Activated T-cell treated with anti-CD3 and anti-CD28 coated beads for 24 hours (primary cell): ENCODE measurements around the gene TC2N.
"Not testable (repeated sequence)": the region's sequence is repeated elsewhere in the genome, so short reads cannot be mapped to it uniquely, and the experiment has no call there.

Experiments
- DNase-seq: peaks from one replicate; pipeline ENCODE4 v3.0.0-alpha.2; 2020; ENCODE audit warnings: low read depth

The TC2N gene

DNA sequence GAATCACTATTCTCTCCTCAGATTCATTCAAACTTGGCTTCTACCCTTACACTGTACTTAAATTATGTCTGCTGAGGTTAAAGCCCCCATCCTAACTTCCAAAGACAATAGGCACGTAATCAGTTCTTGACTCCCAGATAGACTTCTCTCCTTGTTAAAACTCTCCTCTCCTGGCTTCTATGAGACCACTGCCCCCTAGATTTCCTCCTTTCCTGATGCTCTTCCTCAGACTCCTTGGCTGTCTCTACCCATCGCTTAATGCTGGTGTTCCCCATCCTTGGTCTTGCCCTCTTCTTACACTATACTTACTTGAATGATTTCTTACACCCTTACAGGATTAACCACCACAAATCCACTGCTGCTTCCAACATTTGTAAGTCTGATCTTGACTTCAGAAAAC lies 32.8 kb downstream of the TC2N start:
- DNase-seq: no peak

DNA sequence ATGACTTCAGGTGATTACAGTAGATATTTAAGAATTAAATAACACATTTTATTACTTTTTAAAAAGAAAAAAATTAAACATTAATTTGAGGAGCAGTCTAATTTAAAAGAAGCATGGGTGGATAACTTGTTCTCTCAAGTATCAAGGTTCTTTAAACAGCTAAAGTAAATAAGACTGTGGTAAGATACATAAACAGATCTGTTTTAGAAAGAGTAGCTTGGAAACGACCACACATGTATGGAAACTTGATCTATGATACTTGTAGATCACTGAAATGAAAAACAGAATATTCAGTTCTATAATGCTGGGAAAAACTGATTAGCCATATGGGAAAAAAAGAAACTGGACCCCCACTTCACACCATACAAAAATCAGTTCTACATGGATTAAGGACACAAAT lies 36.0 kb downstream of the TC2N start:
- no peak for DNase-seq

DNA sequence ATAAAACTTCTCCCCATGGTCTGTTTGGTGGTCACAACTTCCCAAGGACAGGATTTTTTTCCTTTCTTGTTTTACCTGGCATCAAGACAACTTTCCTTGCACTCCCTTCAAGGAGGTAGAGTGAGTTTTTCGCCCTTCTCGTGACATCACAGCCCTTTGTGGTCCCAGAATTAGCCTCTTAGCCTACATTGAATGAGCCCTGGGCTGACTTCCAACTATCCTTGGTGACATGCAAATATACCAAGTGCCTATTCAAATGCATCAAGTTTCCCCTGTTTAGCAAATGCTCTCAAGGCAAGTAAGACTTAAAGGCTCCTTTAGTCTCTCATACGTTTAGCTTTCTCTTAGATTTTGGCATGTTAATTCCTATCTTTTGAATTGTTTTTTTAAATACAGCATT lies 36.6 kb downstream of the TC2N start:
- DNase-seq: no peak

DNA sequence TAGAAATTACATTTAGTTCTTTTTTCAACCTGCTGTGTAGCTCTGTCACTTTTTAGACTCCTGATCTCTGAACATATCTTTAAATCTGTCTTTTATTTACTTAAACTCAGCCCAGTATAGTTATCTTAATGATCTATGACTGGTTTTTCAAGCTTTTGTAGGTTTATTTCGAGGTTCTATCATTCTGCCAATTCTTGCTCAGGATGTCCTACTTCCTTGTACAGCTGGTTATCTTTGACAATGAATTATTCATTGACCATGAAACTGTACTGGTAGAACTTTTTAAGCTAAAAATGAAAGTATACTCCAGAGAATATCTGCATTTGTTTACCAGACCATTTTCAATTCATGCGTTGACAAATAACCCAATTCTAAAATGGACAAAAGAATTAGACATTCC lies 37.8 kb downstream of the TC2N start:
- DNase-seq: no peak

DNA sequence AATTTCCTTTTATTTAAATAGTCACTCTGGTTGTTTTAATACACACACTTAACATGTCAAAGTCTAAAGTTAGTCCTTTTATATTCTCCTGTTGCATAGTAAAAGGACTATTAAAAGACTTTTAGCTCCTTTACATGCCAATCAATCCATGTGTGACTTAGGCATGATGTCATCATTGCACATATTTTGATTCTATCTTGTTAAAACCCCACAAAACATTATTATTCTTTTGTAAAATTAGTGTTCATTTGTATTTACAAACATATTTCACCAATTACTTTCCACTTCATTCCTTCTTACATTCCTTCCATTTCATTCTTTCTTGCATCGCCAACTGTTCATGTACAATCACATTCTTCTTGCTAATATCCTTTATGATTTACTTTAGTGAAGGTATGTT lies 39.6 kb downstream of the TC2N start:
- DNase-seq: no peak

DNA sequence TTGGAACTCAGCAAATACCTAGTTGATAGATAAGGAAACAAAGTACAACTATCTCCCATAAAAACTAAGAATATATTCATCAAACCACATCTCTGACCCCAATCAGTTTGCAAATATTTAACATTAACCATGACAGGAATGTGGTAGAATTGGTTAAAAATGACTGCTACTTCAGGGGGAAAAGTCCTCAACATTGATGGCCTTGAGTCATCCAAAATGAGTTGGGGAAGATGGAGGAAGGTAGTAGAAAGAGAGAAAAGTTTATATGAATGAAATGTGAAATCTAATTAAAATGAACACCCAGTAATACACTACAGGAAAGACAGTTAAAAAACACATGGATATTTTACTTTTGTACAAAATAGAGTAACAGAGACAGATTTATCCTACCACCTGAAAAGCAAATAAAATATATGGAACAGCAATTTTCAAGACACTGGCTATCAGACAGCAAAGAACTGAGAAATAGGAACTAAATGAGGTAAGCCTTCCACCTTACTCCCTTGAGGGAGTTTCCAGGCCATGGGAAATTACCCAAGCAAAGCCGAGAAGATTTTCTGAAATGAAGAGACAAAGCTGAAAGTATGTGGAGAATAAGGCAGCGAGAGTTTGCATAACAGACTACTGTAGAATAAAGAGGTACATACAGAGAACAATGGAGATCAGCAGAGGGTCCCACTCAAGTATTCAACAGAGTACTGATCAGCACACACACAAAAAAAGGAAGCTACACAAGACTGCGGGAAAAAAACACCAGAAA lies 49.6 kb downstream of the TC2N start:
- DNase-seq: no peak

DNA sequence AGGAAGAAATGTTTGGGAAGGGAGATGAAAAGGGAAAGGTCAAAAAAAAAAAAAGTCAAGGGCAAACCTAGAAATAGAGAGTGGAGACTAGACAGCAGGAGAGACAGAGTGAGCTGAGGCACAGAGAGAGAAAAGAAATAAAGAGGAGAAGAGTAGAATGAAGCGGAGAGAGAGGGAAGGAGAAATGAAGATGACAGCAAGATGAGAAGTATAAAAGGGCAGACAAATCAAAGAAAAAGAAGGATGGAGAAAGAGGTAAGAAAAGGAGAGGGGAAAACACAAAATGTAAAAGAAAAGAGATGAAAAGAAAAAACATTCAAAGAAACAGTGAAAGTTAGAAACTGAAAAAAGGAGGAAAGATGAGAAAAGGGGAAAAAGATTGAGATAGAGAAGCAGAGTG lies 53.0 kb downstream of the TC2N start:
- no peak for DNase-seq

DNA sequence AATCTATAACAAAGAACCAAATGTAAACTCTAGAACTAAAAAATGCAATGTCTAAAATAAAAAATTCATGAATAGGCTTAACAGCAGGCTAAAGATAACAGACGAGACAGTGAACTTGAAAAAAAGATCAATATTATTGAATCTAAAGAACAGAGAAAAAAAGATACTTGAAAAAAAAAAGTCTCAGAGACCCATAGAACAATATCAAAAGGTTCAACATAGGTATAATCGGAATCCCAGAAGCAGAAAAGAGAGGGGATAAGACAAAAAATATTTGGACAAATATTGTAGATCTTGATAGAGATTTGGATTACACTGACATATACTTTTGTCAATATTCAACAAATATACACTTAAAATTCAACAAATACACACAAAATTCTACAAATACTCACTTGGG lies 56.6 kb downstream of the TC2N start:
- DNase-seq: no peak

DNA sequence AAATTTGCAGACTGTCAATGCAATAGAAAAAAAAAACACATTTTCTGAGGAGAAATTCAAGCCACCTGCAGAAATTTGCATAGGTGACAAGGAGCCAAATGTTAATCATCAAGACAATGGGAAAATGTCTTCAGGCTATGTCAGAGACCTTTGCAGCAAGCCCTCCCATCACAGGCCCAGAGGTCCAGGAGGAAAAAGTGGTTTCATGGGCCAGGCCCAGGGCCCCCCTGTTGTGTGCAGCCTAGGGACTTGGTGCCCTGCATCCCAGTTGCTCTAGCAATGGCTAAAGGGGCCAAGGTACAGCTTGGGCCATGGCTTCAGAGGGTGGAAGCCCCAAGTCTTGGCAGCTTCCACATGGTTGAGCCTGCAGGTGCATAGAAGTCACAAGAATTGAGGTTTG lies 60.6 kb downstream of the TC2N start:
- no peak for DNase-seq

DNA sequence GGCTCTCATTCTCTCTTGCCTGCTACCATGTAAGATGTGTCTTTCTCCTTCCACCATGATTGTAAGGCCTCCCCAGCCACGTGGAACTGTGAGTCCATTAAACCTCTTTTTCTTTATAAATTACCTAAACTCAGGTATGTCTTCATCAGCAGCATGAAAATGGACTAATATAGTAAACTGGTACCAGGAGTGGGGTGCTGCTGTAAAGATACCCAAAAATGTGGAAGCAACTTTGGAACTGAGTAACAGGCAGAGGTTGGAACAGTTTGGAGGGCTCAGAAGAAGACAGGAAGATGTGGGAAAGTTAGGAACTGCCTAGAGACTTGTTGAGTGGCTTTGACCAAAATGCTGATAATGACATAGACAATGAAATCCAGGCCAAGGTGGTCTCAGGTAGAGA lies 61.2 kb downstream of the TC2N start:
- not testable (repeated sequence) for DNase-seq

DNA sequence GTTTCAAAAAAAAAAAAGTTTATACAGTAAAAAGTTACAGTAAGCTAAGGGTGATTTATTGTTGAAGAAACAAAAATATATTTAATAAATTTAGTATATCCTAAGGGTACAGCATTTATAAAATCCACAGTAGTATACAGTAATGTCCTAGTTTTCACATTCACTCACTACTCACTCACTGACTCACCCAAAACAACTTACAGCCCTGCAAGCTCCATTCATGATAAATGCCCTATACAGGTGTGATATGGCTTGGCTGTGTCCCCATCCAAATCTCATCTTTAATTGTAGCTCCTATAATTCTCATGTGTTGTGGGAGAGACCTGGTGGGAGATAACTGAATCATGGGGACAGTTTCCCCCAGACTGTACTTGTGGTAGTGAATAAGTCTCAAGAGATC lies 61.7 kb downstream of the TC2N start:
- DNase-seq: no peak

DNA sequence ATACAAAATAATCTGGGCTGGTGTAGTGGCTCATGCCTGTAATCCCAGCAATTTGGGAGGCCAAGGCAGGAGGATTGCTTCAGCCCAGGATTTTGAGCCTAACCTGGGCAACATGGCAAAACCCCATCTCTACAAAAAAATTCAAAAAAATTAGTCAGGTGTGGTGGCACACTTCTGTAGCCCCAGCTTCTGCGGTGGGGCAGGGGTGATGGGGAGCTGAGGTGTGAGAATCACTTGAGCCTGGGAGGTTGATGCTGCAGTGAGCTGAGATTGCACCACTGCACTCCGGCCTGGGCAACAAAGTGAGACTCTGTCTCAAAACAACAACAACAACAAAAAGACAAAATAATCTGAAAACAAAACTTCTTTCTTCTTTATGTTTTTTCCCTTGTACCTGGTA lies 66.0 kb downstream of the TC2N start:
- DNase-seq: no peak

DNA sequence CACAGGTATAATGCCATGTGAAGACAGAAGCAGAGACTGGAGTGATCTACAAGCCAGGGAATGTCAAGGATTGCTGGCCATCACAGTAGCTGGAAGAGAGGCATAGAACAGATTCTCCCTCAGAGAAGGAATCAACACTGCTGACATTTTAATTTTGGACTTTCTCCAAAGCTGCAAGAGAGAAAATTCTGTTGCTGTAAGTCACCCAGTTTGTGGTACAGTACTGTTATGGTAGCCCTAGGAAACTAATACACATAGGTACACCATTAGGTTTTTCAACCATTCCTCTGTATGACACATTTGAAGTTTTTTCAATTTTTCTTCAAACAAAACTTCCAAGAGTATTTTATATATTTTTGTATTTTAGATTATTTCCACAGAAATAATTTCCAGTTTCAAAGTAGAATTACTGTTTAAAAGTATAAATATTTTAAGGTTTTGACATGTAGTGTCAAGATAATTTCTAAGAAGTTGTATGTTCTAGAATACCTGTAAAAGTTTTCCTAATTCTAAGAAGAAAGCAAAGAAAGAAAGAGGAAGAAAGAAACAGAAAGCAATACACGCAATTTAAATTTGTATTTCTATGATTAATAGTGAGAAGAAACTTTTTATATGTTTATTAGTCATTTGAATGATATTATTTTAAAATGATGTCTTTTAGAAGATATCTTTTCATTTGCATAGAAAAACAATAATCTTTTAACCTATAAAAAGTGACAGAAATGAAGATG lies 70.6 kb downstream of the TC2N start:
- no peak for DNase-seq

DNA sequence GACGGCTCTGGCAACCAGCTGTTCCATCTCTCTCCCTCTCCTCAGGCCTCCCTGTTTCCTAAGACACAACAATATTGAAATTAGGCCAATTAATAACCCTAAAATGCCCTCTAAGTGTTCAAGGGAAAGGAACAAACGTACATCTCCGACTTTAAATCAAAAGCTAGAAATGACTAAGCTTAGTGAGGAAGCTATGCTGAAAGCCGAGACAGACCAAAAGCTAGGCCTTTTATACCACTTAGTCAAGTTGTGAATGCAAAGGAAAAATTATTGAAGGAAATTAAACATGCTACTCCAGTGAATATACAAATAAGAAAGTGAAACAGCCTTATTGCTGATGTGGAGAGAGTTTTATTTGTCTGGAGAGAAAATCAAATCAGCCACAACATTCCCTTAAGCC lies 73.6 kb downstream of the TC2N start:
- no peak for DNase-seq

DNA sequence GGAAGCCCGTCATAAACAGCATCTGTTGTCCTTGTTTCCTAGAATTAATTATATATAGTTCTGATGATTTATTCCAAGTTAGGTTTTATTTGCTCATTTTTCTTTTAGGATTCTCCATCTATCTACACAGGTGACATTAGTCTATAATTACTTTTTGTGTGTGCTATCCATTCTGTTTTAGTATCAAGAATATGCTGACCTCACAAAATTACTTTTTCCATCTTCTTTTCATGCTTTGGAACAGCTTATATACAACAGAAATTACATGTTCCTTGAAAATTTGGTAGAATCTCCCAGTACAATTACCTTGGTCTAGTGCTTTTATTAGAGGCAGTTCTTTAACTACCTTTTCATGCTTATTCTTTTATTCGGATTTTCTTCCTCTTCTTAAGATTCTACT lies 81.1 kb downstream of the TC2N start:
- no peak for DNase-seq

DNA sequence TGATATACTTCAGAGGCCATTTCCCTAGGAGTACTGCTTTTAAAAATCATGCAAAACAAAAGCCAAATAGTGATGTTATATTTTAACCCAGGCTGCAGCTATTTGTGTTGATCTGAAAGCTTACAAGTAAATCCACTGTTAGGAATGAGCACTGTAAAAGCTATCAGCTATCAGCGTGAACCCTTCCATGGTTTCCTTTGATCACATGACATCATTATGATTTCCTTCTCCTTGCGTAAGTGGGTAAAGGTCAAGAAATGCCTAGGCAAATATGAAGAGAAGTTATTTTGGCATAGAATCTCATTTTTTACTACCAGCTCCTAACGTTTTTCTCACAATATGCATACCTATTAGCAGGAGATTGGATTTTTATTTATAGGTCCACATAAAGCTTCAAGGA lies 86.9 kb downstream of the TC2N start:
- no peak for DNase-seq

DNA sequence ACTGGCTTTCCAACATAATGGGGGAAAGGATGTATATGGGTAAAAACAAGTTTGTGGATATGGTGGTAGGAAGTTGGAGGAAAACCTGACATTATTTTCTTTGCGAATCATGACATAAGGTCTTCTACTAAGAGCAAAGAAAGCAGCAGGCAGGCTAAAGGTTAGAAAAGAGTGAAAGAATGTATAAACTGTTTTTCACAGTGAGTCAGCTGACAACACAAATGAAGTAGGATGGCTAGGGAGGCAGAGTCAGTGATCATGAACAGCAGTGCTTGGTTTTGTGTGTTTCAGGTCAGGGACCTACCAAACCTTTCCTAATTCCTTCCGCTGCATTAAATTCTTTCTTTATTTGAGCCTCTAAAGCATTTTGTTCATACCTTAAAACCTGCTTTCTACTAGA lies 89.1 kb downstream of the TC2N start:
- DNase-seq: no peak

DNA sequence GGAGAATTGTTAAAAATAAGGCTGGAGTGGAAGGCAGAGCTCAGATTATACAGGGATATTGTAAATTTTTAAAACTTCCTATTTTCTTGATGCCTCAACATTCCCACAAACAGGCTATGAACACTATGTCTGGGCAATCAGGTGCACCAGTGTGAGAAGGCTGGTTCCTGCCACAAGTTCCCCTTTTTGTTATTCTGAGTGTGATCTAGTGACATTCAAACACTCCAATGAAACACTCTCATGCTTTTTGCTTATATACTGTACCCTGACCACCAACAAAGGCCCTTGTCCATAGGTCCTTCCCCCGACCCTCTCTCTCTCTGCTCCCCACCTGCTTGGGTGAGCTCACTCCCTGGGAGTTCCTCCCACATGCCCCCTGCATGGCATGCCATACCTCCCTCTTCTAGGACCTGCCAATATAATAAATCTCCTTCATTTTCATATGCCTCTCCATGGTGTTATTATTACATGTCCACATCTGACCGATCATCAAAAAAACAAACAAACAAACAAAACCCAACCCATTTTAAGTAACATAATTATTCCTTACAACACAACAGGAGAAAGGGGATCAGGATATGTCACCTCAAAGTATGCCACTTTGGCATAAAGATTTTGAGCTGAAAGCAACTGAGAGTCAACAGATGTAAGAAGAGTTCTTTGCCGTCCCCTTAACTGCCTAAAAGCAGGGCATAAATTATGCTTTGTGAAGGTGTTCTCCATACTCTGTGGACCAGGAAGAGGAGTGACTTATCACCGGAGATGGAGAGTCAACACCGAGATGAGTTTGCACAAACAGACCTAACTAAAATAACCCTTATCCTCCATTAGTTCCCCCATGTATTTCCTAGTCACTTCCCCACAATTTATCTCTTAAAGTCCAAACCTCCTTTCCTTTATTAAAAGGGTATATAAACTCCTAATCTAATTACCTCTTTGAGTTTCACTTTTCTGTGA lies 92.9 kb downstream of the TC2N start:
- DNase-seq: no peak

DNA sequence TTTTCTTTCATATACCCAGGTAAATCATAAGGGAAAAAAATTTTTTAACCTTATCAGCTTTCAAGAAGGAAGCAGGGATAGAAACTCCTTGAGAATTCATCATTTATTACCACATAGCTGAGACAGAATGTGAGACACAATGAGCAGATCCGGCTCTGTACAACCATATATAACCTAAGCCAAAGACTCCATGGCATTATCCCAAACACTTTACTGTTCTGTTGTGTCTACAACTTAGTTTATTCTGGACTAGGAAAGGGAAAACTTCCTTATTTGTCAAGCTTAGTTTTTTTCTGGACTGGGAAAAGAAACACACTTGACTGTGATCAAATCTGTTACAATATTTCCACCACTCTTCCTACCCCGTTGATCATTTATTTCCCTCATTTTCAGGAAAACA lies 97.2 kb downstream of the TC2N start:
- DNase-seq: no peak

DNA sequence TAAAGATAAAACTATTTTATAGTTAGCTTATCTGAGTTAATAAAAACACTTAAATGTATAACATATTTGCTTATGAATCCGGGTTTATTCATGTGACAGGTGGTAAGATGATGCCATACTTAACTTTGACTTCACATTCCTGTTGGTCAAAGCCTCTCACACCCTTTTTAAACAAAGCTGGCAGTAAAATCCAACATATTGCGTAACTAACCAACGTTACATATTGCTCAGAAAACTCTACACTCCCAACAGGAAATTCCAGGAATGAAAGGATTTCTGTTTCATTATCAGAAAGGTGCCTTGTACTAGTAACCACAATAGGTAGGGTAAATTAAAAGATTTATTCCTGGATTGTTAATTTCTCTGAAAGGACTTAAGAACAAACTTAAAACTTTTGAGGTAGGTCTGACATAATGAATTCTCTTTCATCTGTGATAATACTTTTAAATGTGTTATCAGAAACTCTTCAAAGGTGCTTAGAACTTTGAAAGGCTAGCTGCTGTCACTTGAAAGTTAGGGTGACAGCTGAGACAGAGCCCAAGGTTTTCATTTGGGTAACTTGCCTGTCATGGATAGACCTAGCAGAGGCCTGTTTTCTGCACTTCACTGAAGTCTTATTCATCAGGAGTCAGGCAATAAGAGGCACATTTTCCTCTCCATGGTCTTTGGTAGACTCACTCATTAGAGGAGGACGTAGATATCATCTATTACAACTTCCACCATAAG lies 111.6 kb downstream of the TC2N start:
- no peak for DNase-seq

DNA sequence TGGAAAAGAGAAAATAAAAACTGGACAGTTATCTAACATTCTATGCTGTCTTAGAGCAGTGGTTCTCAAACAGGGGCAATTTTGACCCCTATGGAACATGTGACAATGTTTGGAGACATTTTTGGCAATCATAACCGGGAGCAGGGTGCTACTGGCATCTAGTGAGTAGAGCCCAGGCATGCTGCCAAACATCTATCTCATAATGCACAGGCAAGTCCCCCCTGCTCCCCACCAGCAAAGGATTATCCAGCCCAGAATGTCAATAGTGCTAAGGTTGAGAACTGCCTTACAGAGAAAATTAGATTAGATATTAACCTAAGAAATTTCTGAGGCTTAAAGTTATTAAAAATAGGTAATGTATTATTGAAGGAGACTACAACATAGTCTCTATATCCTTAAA lies 112.5 kb downstream of the TC2N start:
- no peak for DNase-seq

DNA sequence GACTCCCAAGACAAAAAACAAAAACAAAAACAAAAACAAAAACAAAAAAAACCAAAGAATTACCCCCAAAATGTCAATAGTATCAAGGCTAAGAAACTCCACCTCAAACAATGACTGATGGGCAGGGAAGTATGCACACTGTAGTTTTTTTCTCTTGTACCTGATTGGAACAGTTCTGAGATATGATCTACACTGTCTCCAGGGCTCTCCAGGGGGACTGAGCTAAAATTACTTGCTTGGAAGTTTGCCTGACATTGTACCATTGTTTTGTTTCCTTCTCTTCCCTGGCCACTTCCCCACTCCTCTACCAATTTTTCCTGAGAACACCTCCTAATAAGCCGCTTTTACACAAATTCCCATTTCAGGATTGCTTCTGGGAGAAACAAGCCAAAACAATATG lies 113.2 kb downstream of the TC2N start:
- no peak for DNase-seq
